Gastrocnemius medialis (tissue), 4 donors: ENCODE results near the gene CFAP157. TPM values are rescaled to one million over a fixed set of nuclear protein-coding genes. Genes with fewer than 3 reads are reported as not detected.

Experiments used
- ATAC-seq, 2 donors: fragments of 150-250 bp; one replicate each; pipeline ENCODE4 v1.9.1; 2016
- DNase-seq, 2 donors: peaks; one replicate each; pipeline ENCODE4 v3.0.0-alpha.2; 2019
- H3K27ac ChIP-seq, 4 donors: fragments of 200-600 bp; sonication (generic); 1 replicate in 1 of 4; 2 replicates in 3 of 4; pipeline ENCODE4 v1.5.1; 2016 to 2018; ENCODE audit warnings: mild to moderate bottlenecking in 2 of 4, moderate library complexity in 1 of 4
- H3K27me3 ChIP-seq, 3 donors: fragments of 200-600 bp; sonication (generic) in 2 of 3; 1 replicate in 1 of 3; 2 replicates in 2 of 3; pipeline versions ENCODE4 v1.5.1 to v1.6.0; 2016 to 2019; ENCODE audit warnings: mild to moderate bottlenecking in 1 of 3, moderate library complexity in 1 of 3
- H3K36me3 ChIP-seq, 2 donors: fragments of 200-600 bp; sonication (generic) in 1 of 2; one replicate each; pipeline ENCODE4 v1.5.1; 2017 to 2018
- H3K4me1 ChIP-seq, 2 donors: fragments of 200-600 bp; sonication (generic) in 1 of 2; one replicate each; pipeline ENCODE4 v1.5.1; 2016 to 2017; ENCODE audit warnings: mild to moderate bottlenecking in 2 of 2
- H3K4me3 ChIP-seq, 4 donors: fragments of 200-600 bp; sonication (generic) in 3 of 4; 1 replicate in 1 of 4; 2 replicates in 3 of 4; pipeline ENCODE4 v1.5.1; 2016 to 2019; ENCODE audit warnings: mild to moderate bottlenecking in 2 of 4
- H3K9me3 ChIP-seq, 3 donors: fragments of 200-600 bp; sonication (generic) in 2 of 3; 1 replicate in 1 of 3; 2 replicates in 2 of 3; pipeline ENCODE4 v1.5.1; 2016 to 2019
- CTCF ChIP-seq, 5 experiments: fragments of 450-650 bp in 3 of 5; fragments of 200-600 bp in 2 of 5; sonication (generic) in 2 of 5; IDR thresholded peaks in 4 of 5; conservative IDR thresholded peaks in 1 of 5; 1 replicate in 4 of 5; 2 replicates in 1 of 5; pipeline ENCODE4 v1.5.1; 2016 to 2019; ENCODE audit warnings: antibody characterized with exemption in 5 of 5, mild to moderate bottlenecking in 3 of 5, moderate library complexity in 3 of 5
- POLR2A ChIP-seq, 2 donors: fragments of 450-650 bp; IDR thresholded peaks; one replicate each; pipeline ENCODE4 v1.6.1; 2017; ENCODE audit warnings: antibody characterized with exemption in 2 of 2, mild to moderate bottlenecking in 2 of 2, moderate library complexity in 2 of 2
- in situ Hi-C, 4 donors: fragments of 200-750 bp; cut with MboI; loops; one replicate each; pipeline versions ENCODE4 v1.15.0 to v1.8.0; 2017; ENCODE audit warnings: low sequenced_read_pairs in 4 of 4
- intact Hi-C: fragments of 100-400 bp; cut with DNase I; formaldehyde crosslinking; loops from one replicate; pipeline ENCODE4 v1.15.1; 2023; ENCODE audit warnings: low total_unique reads
- total RNA-seq, 4 donors: library from RNA; depleted of rRNA; stranded (reverse); fragments of >200 nt; gene quantifications; one replicate each; pipeline versions ENCODE4 v1.1.0 to v1.2.3, GENCODE V29; 2016

Gene CFAP157
- total RNA-seq, 4 donors from 2014 or later, result not detected

DNA sequence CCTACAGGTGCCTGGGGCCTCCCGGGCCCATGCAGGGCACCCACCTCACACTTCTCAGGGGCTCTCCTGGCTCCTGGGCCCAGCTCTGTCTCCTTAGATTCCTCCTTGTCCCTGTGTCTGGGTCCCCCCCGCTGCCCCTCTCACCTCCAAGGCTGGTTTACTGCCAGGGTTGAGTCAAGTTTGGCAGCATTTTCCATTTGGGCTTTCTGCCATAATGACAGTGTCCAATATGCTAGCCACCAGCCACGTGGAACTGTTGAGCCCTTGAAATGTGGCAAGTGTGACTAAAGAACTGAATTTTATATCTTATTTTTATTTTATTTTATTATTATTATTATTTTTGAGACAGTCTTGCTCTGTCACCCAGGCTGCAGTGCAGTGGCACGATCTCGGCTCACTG lies 11.0 kb downstream of the CFAP157 start:
- no peaks in the 10 kb centered on the region for H3K36me3 ChIP-seq
- TF ChIP-seq POLR2A (IDR thresholded peaks at IDR 0.05) (no peak), CTCF (IDR thresholded peaks at IDR 0.05 in 4 of 5, conservative IDR thresholded peaks at IDR 0.05 in 1 of 5) (no peak)
- H3K27ac ChIP-seq, result no peak overlapping the region
- H3K4me1 ChIP-seq, result peaks cover 12 to 14% of the 10 kb centered on the region in 2 donors
- no peak for DNase-seq
- in situ Hi-C loops (no loop called here), intact Hi-C loops (no loop called here)
- no peak overlapping the region for H3K4me3 ChIP-seq
- no peaks in the 10 kb centered on the region for H3K9me3 ChIP-seq
- H3K27me3 ChIP-seq, result no peaks in the 10 kb centered on the region
- ATAC-seq, result no peak

- H3K4me3 ChIP-seq, result no peak overlapping the region
- DNase-seq (no peak), ATAC-seq (no peak)
- H3K36me3 ChIP-seq, result no peaks in the 10 kb centered on the region
- intact Hi-C loops, result no loop called here
- in situ Hi-C loops, result loop anchor here in 1 of 4 donors (10.0 kb wide), 1 partner anchor 225 kb away; no protein-coding TSS in a partner anchor
- no peak for TF ChIP-seq POLR2A (IDR thresholded peaks at IDR 0.05)
- TF ChIP-seq CTCF (IDR thresholded peaks at IDR 0.05 in 4 of 5, conservative IDR thresholded peaks at IDR 0.05 in 1 of 5), result no peak
- H3K4me1 ChIP-seq, result peaks cover 4 to 7% of the 10 kb centered on the region in 2 donors
- no peaks in the 10 kb centered on the region for H3K9me3 ChIP-seq
- no peaks in the 10 kb centered on the region for H3K27me3 ChIP-seq
- H3K27ac ChIP-seq, result no peak overlapping the region
Measured at GRCh38 chr9:127720031-127720864, 13.5 kb downstream of the CFAP157 start.

GRCh38 chr9:127720865-127721227 lies 14.1 kb downstream of the CFAP157 start:
- in situ Hi-C loops, result loop anchor here in 1 of 4 donors (10.0 kb wide), 1 partner anchor 226 kb away; no protein-coding TSS in a partner anchor

GRCh38 chr9:127721391-127721821 lies 14.6 kb downstream of the CFAP157 start:
- peaks cover under 1 to 1% of the 10 kb centered on the region in 2 donors for H3K4me1 ChIP-seq
- H3K27me3 ChIP-seq, result no peaks in the 10 kb centered on the region
- no peak for DNase-seq
- H3K4me3 ChIP-seq, result no peak overlapping the region
- TF ChIP-seq POLR2A (IDR thresholded peaks at IDR 0.05), result no peak
- TF ChIP-seq CTCF (IDR thresholded peaks at IDR 0.05 in 4 of 5, conservative IDR thresholded peaks at IDR 0.05 in 1 of 5), result no peak
- intact Hi-C loops (no loop called here), in situ Hi-C loops (loop anchor here in 1 of 4 donors (10.0 kb wide), 1 partner anchor 227 kb away; no protein-coding TSS in a partner anchor)
- H3K36me3 ChIP-seq, result no peaks in the 10 kb centered on the region
- no peak overlapping the region for H3K27ac ChIP-seq
- no peak for ATAC-seq
- H3K9me3 ChIP-seq, result no peaks in the 10 kb centered on the region

More at GRCh38 chr9:127720865-127721227, 14.1 kb downstream of the CFAP157 start:
- TF ChIP-seq POLR2A (IDR thresholded peaks at IDR 0.05), result no peak
- TF ChIP-seq CTCF (IDR thresholded peaks at IDR 0.05 in 4 of 5, conservative IDR thresholded peaks at IDR 0.05 in 1 of 5), result no peak
- H3K27me3 ChIP-seq, result no peaks in the 10 kb centered on the region
- no peaks in the 10 kb centered on the region for H3K36me3 ChIP-seq
- H3K9me3 ChIP-seq, result no peaks in the 10 kb centered on the region
- intact Hi-C loops, result no loop called here
- ATAC-seq, result no peak
- DNase-seq, result no peak
- H3K4me3 ChIP-seq, result no peak overlapping the region
- H3K27ac ChIP-seq, result no peak overlapping the region
- peaks cover 4 to 7% of the 10 kb centered on the region in 2 donors for H3K4me1 ChIP-seq
